Muscle of leg (tissue), 11 donors: ENCODE results near the gene STX7. TPM values are rescaled to one million over a fixed set of nuclear protein-coding genes. Genes with fewer than 3 reads are reported as not detected.
"Not testable (repeated sequence)": the region's sequence is repeated elsewhere in the genome, so short reads cannot be mapped to it uniquely, and the experiment has no call there.

ENCODE experiments used
- DNase-seq: peaks from one replicate; pipeline ENCODE4 v3.0.0; 2013
- H3K27ac ChIP-seq: one replicate; pipeline ENCODE4 v1.5.1; 2013; ENCODE audit warnings: mild to moderate bottlenecking, low read length, control low read depth
- H3K27me3 ChIP-seq: one replicate; pipeline ENCODE4 v1.6.1; 2013; ENCODE audit warnings: low read length; ENCODE audit not compliant: control insufficient read depth, insufficient read depth
- H3K36me3 ChIP-seq: one replicate; pipeline ENCODE4 v1.6.1; 2013; ENCODE audit warnings: low read length; ENCODE audit not compliant: control insufficient read depth, insufficient read depth
- H3K4me1 ChIP-seq: one replicate; pipeline ENCODE4 v1.6.1; 2013; ENCODE audit warnings: low read length; ENCODE audit not compliant: control insufficient read depth, insufficient read depth
- H3K4me3 ChIP-seq: one replicate; pipeline ENCODE4 v1.5.1; 2013; ENCODE audit warnings: low read length, control low read depth
- H3K9me3 ChIP-seq: replicated peaks from 2 replicates; pipeline ENCODE4 v1.6.1; 2013; ENCODE audit warnings: low read depth, low read length; ENCODE audit not compliant: control insufficient read depth
- WGBS: methylation state at CpG from one replicate; pipeline ENCODE4 v1.1.5; 2013; ENCODE audit warnings: missing lambda C conversion rate; ENCODE audit not compliant: insufficient coverage; 5-methylcytosine and 5-hydroxymethylcytosine counted together
- polyA plus RNA-seq, 8 donors: library from polyadenylated mRNA; unstranded; fragments of 120-200 nt; gene quantifications; one replicate each; pipeline versions ENCODE4 v1.2.1 to v1.2.3, GENCODE V29; 2013; ENCODE audit warnings: inconsistent platforms in 1 of 8, low replicate concordance in 1 of 8; ENCODE audit not compliant: insufficient read length in 8 of 8, insufficient read depth in 1 of 8
- total RNA-seq: library from RNA; stranded (reverse); fragments of 120-200 nt; gene quantifications from one replicate; pipeline ENCODE4 v1.2.4, GENCODE V29; 2013

STX7 gene
- total and polyA plus RNA-seq, 9 donors, result 28.6 to 40.1 (median 31.9) TPM

GRCh38 chr6:132534546-132534945 is 21.6 kb upstream of the STX7 start:
- H3K9me3 ChIP-seq, H3K36me3 ChIP-seq, H3K4me1 ChIP-seq, H3K27me3 ChIP-seq, H3K27ac ChIP-seq, H3K4me3 ChIP-seq, DNase-seq: not testable (repeated sequence)
- WGBS, result no CpG with 5 or more reads among the region's 2 CpGs

DNA sequence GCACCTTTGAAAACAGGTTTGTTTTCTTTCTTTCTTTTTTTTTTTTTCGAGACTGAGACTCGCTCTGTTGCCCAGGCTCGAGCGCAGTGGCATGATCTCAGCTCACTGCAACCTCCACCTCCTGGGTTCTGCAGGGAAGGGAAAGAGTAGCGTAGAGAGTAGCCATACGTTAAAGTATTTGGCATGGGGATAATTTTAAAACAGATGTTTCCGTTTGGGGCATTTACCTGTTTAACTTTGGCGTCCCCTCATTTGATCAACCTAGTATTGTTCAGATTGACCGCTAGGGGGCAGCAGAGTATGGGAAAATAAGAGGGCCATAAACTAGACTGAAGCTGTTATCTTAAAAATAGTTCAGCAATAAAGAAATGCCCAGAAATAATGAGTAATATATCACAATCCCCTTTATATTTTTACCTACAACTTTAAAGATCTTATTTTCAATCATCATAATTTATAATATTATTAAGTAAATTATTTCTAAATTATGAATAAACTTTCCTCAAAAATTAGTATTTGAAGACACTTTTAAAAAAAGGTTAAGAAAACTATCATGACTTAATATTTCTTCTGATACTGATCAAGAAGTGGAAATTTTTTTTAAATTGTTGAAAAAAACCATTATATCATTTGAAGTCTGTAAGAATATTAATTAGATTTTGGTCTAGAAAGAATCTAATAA is 17.5 kb upstream of the STX7 start:
- no CpG with 5 or more reads among the region's 9 CpGs for WGBS

DNA sequence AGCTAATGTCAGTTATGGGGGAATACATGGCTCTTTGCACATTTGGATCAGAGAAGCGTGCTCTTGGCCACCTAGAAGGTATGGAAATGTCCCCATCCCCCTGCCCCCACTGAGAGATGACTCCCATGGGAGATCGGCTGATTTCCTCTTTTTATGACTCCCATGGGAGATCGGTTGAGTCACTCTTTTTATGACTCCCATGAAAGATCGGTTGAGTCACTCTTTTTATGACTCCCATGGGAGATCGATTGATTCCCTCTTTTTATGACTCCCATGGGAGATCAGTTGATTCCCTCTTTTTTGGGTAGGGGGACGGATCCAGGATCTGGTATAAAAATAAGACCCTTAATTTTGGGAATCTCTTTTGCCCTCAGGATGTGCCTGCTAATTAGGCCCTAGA is 14.9 kb upstream of the STX7 start:
- Histone ChIP-seq H3K4me3 (no peak overlapping the region), H3K9me3 (no peaks in the 10 kb centered on the region), H3K4me1 (no peaks in the 10 kb centered on the region), H3K27me3 (peaks cover 10% of the 10 kb centered on the region), H3K36me3 (no peaks in the 10 kb centered on the region), H3K27ac (no peak overlapping the region)
- DNase-seq, result no peak
- 70% methylated on average over 2 of the region's 6 CpGs for WGBS

More for the DNA sequence above, 17.5 kb upstream of the STX7 start:
- peak; percentile 73 for DNase-seq
- Histone ChIP-seq H3K4me3 (no peak overlapping the region), H3K9me3 (no peaks in the 10 kb centered on the region), H3K27me3 (peaks cover 7% of the 10 kb centered on the region), H3K27ac (no peak overlapping the region), H3K36me3 (no peaks in the 10 kb centered on the region), H3K4me1 (no peaks in the 10 kb centered on the region)

DNA sequence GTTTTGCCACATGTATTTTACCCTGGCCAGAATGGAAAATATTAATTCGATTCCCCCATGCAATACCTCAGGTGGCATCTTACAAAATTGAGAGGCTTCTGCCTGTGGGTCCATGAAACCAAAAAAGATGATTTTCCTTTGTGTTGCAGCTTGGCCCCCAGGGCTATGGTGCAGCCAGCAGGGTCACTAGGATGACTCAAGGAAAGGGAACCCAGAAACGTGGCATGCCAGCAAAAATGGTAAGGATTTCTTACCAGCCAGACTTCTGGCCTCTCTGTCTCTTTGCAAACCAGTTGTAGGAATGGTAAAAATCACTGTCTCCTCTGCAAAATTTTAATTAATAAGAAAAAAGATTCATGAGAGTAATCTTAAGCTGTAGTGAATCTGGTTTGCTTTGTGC is 13.5 kb upstream of the STX7 start:
- Histone ChIP-seq H3K27me3 (peaks cover 10% of the 10 kb centered on the region), H3K36me3 (no peaks in the 10 kb centered on the region), H3K4me1 (no peaks in the 10 kb centered on the region), H3K4me3 (no peak overlapping the region), H3K9me3 (no peaks in the 10 kb centered on the region), H3K27ac (no peak overlapping the region)
- no peak for DNase-seq
- no CpG with 5 or more reads among the region's 2 CpGs for WGBS

GRCh38 chr6:132525866-132526265 is 12.9 kb upstream of the STX7 start:
- Histone ChIP-seq H3K4me3 (no peak overlapping the region), H3K9me3 (no peaks in the 10 kb centered on the region), H3K36me3 (no peaks in the 10 kb centered on the region), H3K27me3 (peaks cover 10% of the 10 kb centered on the region), H3K27ac (no peak overlapping the region), H3K4me1 (no peaks in the 10 kb centered on the region)
- 40% methylated on average over 1 of the region's 4 CpGs for WGBS
- no peak for DNase-seq

DNA sequence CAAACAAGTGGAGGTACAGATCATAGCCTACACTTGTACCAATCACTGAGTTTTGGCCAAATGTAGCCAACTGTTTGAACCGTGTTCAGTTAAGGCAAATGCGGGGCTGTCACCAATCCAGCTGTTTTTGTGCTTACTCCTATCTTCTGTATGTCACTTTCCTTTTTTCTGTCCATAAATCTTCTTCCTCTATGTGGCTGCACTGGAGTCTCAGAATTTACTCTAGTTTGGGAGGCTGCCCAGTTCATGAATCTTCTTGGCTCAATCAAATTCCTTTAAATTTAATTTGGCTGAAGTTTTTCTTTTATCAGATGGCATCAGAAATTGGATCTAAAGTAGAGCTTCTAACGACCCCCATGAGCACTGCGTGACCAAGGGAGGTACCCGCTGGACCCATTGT is 11.7 kb upstream of the STX7 start:
- Histone ChIP-seq H3K36me3 (no peaks in the 10 kb centered on the region), H3K4me1 (no peaks in the 10 kb centered on the region), H3K4me3 (no peak overlapping the region), H3K27ac (no peak overlapping the region), H3K9me3 (no peaks in the 10 kb centered on the region), H3K27me3 (peaks cover 9% of the 10 kb centered on the region)
- WGBS, result 79% methylated on average over 5 of the region's 5 CpGs
- DNase-seq, result no peak

DNA sequence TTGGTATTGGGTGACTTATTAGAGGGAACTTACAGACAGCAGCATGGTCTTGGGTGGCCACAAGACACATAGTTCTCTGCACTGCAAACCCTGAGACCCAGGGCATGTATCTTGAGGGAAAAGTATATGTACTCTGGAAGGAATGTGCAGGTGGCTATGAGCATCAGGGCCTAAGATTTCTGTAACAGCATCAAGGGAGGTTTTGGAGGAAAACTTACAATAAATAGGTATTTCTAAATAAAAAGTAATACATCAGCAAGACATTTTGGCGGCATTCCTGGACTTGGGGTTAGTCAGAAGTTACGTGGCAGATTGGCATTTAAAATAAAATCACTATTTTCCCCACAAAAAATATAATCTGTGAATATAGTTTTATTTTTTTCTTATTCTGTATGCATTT is 8.0 kb upstream of the STX7 start:
- Histone ChIP-seq H3K9me3 (no peaks in the 10 kb centered on the region), H3K36me3 (no peaks in the 10 kb centered on the region), H3K27ac (no peak overlapping the region), H3K4me1 (no peaks in the 10 kb centered on the region), H3K27me3 (peaks cover 4% of the 10 kb centered on the region), H3K4me3 (no peak overlapping the region)
- whole genome bisulfite sequencing, result no CpG with 5 or more reads among the region's 2 CpGs
- DNase-seq, result no peak

DNA sequence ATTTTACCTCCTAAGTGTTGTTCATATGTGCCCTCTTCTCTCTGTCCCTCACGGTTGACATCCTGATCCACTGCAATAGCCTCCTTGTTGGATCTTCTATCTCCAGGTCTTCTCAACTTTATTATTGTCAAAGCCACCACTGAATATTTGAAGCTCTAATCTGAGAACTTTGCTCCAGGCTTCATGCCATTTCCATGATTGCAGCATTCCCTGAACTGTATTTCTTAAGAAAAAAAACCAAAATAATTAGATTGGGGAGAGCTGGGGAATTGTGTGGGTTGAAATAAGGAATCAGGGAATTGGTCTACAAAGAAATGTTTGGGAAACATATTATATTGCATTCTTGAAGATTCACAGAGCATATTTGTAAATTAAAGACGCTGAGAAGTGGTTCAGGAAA is 2.5 kb upstream of the STX7 start:
- WGBS, result 82% methylated on average over 1 of the region's 2 CpGs
- peaks cover 2% of the 10 kb centered on the region for H3K27me3 ChIP-seq
- H3K4me3 ChIP-seq, result no peak overlapping the region
- DNase-seq, result no peak
- H3K4me1 ChIP-seq, result peaks cover 2% of the 10 kb centered on the region
- H3K27ac ChIP-seq, result no peak overlapping the region
- H3K9me3 ChIP-seq, result no peaks in the 10 kb centered on the region
- no peaks in the 10 kb centered on the region for H3K36me3 ChIP-seq

- Histone ChIP-seq H3K27ac (no peak overlapping the region), H3K4me1 (peaks cover 2% of the 10 kb centered on the region), H3K27me3 (peaks cover 2% of the 10 kb centered on the region), H3K9me3 (no peaks in the 10 kb centered on the region), H3K36me3 (no peaks in the 10 kb centered on the region), H3K4me3 (no peak overlapping the region)
- 100% methylated on average over 1 of the region's 3 CpGs for WGBS
- peak; percentile 32 for DNase-seq
Observed at GRCh38 chr6:132513831-132514545, 1.1 kb upstream of the STX7 start.

DNA sequence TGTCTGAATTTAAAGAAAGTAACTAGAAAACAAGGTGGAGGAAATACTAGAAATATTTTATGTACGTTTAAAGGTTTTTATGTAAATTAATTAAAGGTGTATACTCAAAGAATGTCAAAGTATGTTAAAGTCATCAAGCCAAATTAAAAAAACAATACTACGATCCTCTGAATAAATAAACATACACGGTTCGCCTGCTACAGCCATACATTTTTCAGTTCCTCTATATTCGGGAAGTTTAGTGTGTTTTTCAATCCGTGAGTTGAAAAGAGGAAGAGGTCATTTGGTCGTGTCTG is 626 bp downstream of the STX7 start:
- peaks cover 2% of the 10 kb centered on the region for H3K4me1 ChIP-seq
- 0% methylated on average over 2 of the region's 7 CpGs for WGBS
- peaks cover 2% of the 10 kb centered on the region for H3K27me3 ChIP-seq
- peak overlapping the region; percentile 30 for H3K27ac ChIP-seq
- no peak for DNase-seq
- H3K4me3 ChIP-seq, result peak overlapping the region; percentile 93
- H3K36me3 ChIP-seq, result peaks cover 4% of the 10 kb centered on the region
- H3K9me3 ChIP-seq, result no peaks in the 10 kb centered on the region
